ENCODE results near the gene ERO1A. TPM values are rescaled to one million over a fixed set of nuclear protein-coding genes. Genes with fewer than 3 reads are reported as not detected.

ERO1A gene
- total RNA-seq, 1 donor from 2014 or later = 24.3 TPM

Other genes starting within 250 kb of the ERO1A start
- 54.1 TPM for gene TXNDC16, start 143.1 kb downstream of the ERO1A start, total RNA-seq
- gene GPR137C, start 142.7 kb downstream of the ERO1A start, total RNA-seq = 32.7 TPM
- 93.2 TPM for gene PSMC6, start 11.6 kb upstream of the ERO1A start, total RNA-seq
- 18.7 TPM for gene STYX, start 34.6 kb upstream of the ERO1A start, total RNA-seq
- gene GNPNAT1, start 96.0 kb upstream of the ERO1A start, total RNA-seq = 16.5 TPM

Measured in temporal lobe (tissue), 1 donor.